Measurements from ENCODE around the gene SLC35D3.
"Not testable (repeated sequence)": the region's sequence is repeated elsewhere in the genome, so short reads cannot be mapped to it uniquely, and the experiment has no call there.

- not testable (repeated sequence) for TF ChIP-seq CTCF (IDR thresholded peaks at IDR 0.05; ENCODE audit: low read length); EZH2phosphoT487 (IDR thresholded peaks at IDR 0.05; ENCODE audit: low read length); EZH2 (optimal IDR thresholded peaks at IDR 0.05; ENCODE audit: low read depth, low read length)
These were observed 37.8 kb downstream of the SLC35D3 start for GRCh38 chr6:136959935-136960334.

Data from MM.1S (cell line).